ENCODE measurements around the gene ZNF526. TPM values are rescaled to one million over a fixed set of nuclear protein-coding genes. Genes with fewer than 3 reads are reported as not detected.
A peak's percentile ranks its signal among the peaks of the same experiment; 100 is the strongest.

The ZNF526 gene
- total RNA-seq, 1 donor from 2014 or later = 5.9 TPM

DNA sequence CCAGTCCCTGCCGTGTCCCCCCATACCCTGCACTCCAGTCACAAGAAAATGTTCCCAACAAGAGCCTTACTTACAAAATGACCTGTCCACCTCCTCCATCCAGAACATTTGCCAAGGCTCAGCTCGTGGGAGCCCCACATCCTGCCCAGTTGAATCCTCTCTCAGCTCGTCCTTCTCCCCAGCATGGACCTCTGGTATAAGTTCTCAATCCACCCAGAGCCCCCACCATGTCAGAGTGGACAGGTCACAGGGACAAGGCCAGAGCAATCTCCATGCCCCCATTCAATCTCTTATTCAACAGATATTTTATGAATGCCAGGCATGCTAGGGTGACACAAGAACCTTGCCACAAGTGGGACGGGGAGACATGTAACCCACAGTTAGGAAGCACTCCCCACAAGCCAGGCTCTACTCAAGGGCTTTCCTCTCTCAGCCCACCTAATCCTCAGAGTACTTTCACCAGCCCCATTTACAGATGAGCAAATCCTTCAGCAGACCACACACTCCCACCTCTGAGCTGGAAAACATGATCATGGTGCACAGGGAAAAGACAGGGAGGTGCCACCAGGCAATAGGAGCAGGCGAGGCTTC is 17.7 kb upstream of the ZNF526 start:
- intact Hi-C loops (cut with micrococcal nuclease) = no loop called here
- peaks cover 75% of the 10 kb centered on the region for H3K36me3 ChIP-seq
- H3K27ac ChIP-seq (replicated peaks) = peak overlapping the region; percentile 55
- no peak overlapping the region for H3K4me3 ChIP-seq
- DNase-seq = no peak
- H3K27me3 ChIP-seq (ENCODE audit: low read depth) = no peaks in the 10 kb centered on the region
- TF ChIP-seq, protein P1, sequence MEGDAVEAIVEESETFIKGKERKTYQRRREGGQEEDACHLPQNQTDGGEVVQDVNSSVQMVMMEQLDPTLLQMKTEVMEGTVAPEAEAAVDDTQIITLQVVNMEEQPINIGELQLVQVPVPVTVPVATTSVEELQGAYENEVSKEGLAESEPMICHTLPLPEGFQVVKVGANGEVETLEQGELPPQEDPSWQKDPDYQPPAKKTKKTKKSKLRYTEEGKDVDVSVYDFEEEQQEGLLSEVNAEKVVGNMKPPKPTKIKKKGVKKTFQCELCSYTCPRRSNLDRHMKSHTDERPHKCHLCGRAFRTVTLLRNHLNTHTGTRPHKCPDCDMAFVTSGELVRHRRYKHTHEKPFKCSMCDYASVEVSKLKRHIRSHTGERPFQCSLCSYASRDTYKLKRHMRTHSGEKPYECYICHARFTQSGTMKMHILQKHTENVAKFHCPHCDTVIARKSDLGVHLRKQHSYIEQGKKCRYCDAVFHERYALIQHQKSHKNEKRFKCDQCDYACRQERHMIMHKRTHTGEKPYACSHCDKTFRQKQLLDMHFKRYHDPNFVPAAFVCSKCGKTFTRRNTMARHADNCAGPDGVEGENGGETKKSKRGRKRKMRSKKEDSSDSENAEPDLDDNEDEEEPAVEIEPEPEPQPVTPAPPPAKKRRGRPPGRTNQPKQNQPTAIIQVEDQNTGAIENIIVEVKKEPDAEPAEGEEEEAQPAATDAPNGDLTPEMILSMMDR (IDR thresholded peaks at IDR 0.05; ENCODE audit: borderline replicate concordance) = no peak
- H3K4me1 ChIP-seq = peaks cover 27% of the 10 kb centered on the region
- no peaks in the 10 kb centered on the region for H3K9me3 ChIP-seq (replicated peaks)

DNA sequence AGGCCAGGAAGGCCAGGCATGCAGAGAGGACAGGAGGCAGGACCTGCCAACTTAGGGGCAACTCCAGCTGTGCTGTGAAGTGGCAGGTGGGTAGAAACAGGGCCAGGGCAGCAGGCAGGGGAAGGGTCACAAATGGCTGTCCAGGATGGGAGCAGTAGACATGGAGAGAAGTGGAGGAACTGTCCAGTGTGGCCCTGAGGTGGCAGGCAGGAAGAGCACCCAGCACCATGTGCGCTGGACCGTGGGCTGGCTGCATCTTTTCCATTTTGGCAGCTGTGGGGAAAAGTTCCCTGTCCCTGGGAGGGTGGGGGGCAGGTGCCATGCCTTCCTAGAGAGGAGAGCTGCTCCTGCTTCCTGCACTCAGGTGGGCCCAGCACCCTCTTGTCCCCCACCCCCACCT is 16.4 kb upstream of the ZNF526 start:
- DNase-seq = no peak
- Histone ChIP-seq H3K9me3 (replicated peaks) (no peaks in the 10 kb centered on the region), H3K4me1 (peaks cover 34% of the 10 kb centered on the region), H3K27me3 (ENCODE audit: low read depth) (no peaks in the 10 kb centered on the region), H3K4me3 (no peak overlapping the region), H3K27ac (replicated peaks) (no peak overlapping the region), H3K36me3 (peaks cover 77% of the 10 kb centered on the region)
- intact Hi-C loops (cut with micrococcal nuclease) = no loop called here
- TF ChIP-seq, protein P1 (IDR thresholded peaks at IDR 0.05; ENCODE audit: borderline replicate concordance) = no peak

DNA sequence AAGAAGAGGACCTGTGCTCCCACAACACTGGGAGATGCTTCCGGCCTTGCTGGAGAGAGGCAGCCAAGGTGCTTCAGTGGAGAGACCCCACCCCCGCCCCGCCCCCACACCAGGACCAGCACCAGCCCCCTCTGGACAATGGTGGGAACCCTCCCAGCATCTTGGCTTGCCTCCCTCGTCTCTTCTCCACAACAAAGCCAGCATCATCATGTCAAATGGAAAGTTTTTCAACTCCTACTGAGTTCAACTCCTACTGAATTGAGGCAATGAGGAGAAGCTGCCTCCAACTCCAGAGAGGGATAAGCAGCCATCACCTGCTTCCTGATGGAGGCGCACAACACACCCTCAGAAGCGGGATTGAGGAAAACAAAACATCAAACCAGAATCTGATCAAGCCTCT is 15.4 kb upstream of the ZNF526 start:
- H3K4me1 ChIP-seq = peaks cover 29% of the 10 kb centered on the region
- peaks cover 77% of the 10 kb centered on the region for H3K36me3 ChIP-seq
- TF ChIP-seq, protein P1 (IDR thresholded peaks at IDR 0.05; ENCODE audit: borderline replicate concordance) = no peak

DNA sequence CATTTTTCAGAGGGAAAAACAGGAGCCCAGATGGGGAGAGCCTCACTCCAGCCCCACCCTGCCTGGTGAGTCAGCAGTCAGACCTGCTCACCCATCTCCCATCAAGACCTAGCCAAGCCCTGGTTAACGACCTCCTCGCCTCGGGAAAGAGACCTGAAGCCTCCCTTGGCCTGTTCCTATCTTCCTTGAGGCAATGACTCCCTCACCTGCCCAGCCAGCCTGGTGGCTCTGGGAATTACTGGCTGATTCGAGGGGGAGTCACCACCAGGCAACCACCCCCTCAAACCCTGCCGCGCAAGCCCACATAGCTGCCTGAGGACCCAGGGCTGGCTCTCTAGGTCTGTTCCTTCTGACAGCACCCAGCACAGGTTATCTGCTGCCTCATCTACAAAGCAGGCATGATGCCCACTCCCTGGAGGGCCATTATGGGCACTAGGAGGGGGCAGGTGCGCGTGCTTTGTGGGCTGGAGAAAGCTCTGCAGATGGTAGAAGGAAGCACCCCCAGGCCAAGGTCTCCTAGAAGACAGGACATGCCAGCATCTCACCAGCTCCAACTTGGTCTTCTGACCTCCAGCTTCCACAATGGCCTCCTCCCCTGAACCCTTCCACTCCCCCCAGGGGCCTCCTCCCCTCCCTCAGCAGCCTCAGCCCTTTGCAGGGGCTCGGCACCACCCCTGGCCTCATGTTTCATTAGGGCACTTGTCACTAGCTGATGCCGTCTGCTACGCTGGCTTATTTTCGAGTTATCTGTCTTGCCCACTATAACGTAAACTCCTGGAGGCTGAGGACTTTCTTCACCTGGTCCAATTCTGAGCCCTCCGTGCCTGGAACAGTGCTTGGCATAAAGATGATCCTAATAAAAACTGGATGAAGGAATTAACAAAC is 13.0 kb upstream of the ZNF526 start:
- peaks cover 81% of the 10 kb centered on the region for H3K36me3 ChIP-seq
- H3K27me3 ChIP-seq (ENCODE audit: low read depth) = no peaks in the 10 kb centered on the region
- no peak overlapping the region for H3K27ac ChIP-seq (replicated peaks)
- H3K4me1 ChIP-seq = peaks cover 15% of the 10 kb centered on the region
- intact Hi-C loops (cut with micrococcal nuclease) = no loop called here
- H3K9me3 ChIP-seq (replicated peaks) = no peaks in the 10 kb centered on the region
- TF ChIP-seq, protein P1 (IDR thresholded peaks at IDR 0.05; ENCODE audit: borderline replicate concordance) = no peak
- H3K4me3 ChIP-seq = no peak overlapping the region
- no peak for DNase-seq

More for the DNA sequence above, 15.4 kb upstream of the ZNF526 start:
- no peak overlapping the region for H3K4me3 ChIP-seq
- H3K9me3 ChIP-seq (replicated peaks) = no peaks in the 10 kb centered on the region
- no peak for DNase-seq
- H3K27me3 ChIP-seq (ENCODE audit: low read depth) = no peaks in the 10 kb centered on the region
- intact Hi-C loops (cut with micrococcal nuclease) = no loop called here
- no peak overlapping the region for H3K27ac ChIP-seq (replicated peaks)

DNA sequence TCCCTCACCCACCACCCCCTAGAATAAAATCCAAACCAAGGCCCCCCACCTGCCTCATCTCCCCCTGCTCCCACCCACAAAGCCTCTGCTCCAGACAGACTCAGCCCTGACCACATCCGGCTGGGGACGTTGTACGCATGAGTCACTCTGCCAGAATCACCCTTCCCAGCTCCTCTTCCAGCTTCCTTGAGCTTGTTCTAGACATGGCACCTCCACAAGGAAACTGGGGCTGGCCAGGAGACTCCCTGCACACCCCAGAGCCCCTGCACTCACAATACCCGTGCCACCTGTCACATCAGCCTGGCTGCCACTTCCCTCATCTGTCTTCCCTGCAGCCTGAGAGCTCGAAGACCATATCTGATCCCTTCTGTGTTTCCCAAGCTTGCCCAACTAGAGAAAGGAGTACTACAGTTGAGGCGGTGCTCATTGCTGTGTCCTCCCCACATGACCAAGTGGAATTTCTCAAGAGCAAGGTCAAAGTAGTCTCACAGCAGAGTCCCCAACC is 12.3 kb upstream of the ZNF526 start:
- TF ChIP-seq, protein P1 (IDR thresholded peaks at IDR 0.05; ENCODE audit: borderline replicate concordance) = no peak
- intact Hi-C loops (cut with micrococcal nuclease) = no loop called here
- Histone ChIP-seq H3K36me3 (peaks cover 80% of the 10 kb centered on the region), H3K4me1 (peaks cover 15% of the 10 kb centered on the region), H3K27ac (replicated peaks) (no peak overlapping the region), H3K27me3 (ENCODE audit: low read depth) (no peaks in the 10 kb centered on the region), H3K4me3 (no peak overlapping the region), H3K9me3 (replicated peaks) (no peaks in the 10 kb centered on the region)
- DNase-seq = no peak
